Aorta (tissue), 5 donors: Measurements from ENCODE around the gene TOP2B. TPM values are rescaled to one million over a fixed set of nuclear protein-coding genes. Genes with fewer than 3 reads are reported as not detected.

Experiments
- ATAC-seq: fragments of 200-7000 bp; cut with Tn5 transposase; one replicate; pipeline ENCODE4 v1.9.1; 2022; ENCODE audit warnings: moderate library complexity; ENCODE audit not compliant: low FRiP score
- DNase-seq, 2 donors: peaks; one replicate each; pipeline ENCODE4 v3.0.0-alpha.2; 2020
- H3K27ac ChIP-seq, 2 donors: one replicate each; pipeline ENCODE4 v1.5.1; 2013; ENCODE audit warnings: low read length in 2 of 2, mild to moderate bottlenecking in 2 of 2, moderate library complexity in 2 of 2, control low read depth in 1 of 2, inconsistent platforms in 1 of 2, low read depth in 1 of 2
- H3K27me3 ChIP-seq, 2 donors: one replicate each; pipeline ENCODE4 v1.6.1; 2013; ENCODE audit warnings: control low read depth in 1 of 2, low read length in 1 of 2, mild to moderate bottlenecking in 1 of 2, moderate library complexity in 1 of 2; ENCODE audit not compliant: insufficient read depth in 2 of 2, control insufficient read depth in 1 of 2
- H3K36me3 ChIP-seq, 2 donors: one replicate each; pipeline ENCODE4 v1.6.1; 2013; ENCODE audit warnings: control low read depth in 1 of 2, low read length in 1 of 2, mild to moderate bottlenecking in 1 of 2; ENCODE audit not compliant: insufficient read depth in 2 of 2, control insufficient read depth in 1 of 2
- H3K4me1 ChIP-seq, 2 donors: one replicate each; pipeline ENCODE4 v1.6.1; 2013; ENCODE audit warnings: low read length in 2 of 2, control low read depth in 1 of 2, mild to moderate bottlenecking in 1 of 2, moderate library complexity in 1 of 2; ENCODE audit not compliant: insufficient read depth in 2 of 2, control insufficient read depth in 1 of 2
- H3K4me3 ChIP-seq, 2 donors: one replicate each; pipeline ENCODE4 v1.5.1; 2013; ENCODE audit warnings: low read length in 2 of 2, control low read depth in 1 of 2, mild to moderate bottlenecking in 1 of 2
- H3K9me3 ChIP-seq: one replicate; pipeline ENCODE4 v1.6.1; 2013; ENCODE audit warnings: mild to moderate bottlenecking, low read length; ENCODE audit not compliant: control insufficient read depth
- WGBS, 2 donors: extraction: QIAGEN DNeasy Blood & Tissue Kit; methylation state at CpG; one replicate each; pipeline ENCODE4 v1.1.7; 2013; 5-methylcytosine and 5-hydroxymethylcytosine counted together
- intact Hi-C, 2 donors: fragments of 100-400 bp; cut with DNase I; formaldehyde crosslinking; loops; one replicate each; pipeline versions ENCODE4 v1.14.2 to v1.15.0; 2022
- polyA plus RNA-seq, 2 donors: library from polyadenylated mRNA; stranded (reverse); fragments of 200-250 nt; gene quantifications; one replicate each; pipeline ENCODE4 v1.2.3, GENCODE V29; 2013
- total RNA-seq, 2 donors: library from RNA; stranded (reverse); fragmentation: NEBNext Ultra II Directional; extraction: Animal tissue kit (Norgen Biotek cat#: 25700); gene quantifications; one replicate each; pipeline ENCODE4 v1.2.1, GENCODE V29; 2021
- donor health status: healthy with polysubstance abuse.
- donor health status: Bipolar disorder and iron deficiency.
- donor health status: DM: no; HTN: no; CAD: no.
- donor health status: DM: no; HTN: no; CAD: no.
- donor health status: DM: yes; HTN: yes; CAD: no.

The TOP2B gene
- total and polyA plus RNA-seq, 4 donors, result 28.8 to 98.3 (median 71.1) TPM

DNA sequence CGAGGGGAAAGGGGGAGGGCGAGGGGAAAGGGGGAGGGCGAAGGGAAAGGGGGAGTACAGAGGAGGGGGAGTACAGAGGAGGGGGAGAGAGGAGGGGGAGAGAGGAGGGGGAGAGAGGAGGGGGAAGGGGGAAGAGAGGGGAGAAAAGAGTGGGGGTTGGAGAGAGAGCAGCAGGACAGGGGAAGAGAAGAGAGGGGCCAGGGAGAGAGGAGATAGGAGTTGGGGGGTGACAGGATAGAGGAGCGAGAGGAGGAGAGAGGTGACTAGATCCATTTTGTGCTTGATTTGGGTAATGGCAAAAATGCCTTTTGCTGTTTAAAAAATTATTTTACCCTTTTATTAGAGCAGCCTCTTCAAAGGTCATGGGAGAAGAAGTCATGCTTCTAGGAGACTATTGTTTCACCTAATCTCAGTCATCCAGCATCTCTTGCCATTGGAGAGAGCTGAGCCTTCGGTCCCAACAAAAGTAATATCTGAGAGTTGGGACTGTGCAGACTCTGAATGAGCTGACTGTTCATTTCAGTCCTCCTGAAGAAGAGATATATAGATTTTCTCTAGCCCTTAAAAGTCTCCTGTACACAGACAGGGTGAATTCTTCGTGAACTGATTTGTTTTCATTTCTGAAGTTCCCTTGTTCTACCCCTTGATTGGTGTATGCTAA is 15.1 kb upstream of the TOP2B start:
- no peak for ATAC-seq

DNA sequence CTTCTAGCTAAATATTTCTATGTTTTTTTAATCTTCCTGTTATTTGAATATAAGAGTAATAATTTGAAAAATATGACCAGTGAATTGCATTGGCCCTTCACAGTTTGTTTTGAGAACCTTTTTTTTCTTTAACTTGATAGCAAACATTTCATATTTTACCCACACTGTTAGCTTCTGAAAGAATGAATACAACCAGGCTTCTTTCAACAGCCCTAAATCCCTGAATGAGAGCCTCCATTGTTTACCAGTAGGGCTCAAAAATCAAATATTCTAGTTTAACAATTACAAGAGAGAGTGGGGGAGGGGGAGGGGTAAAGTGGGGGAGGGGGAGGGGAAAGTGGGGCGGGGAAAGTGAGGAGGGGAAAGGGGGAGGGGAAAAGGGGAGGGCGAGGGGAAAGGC is 14.5 kb upstream of the TOP2B start:
- Histone ChIP-seq H3K4me1 (no peaks in the 10 kb centered on the region), H3K4me3 (no peak overlapping the region), H3K36me3 (no peaks in the 10 kb centered on the region), H3K9me3 (no peaks in the 10 kb centered on the region), H3K27me3 (no peaks in the 10 kb centered on the region), H3K27ac (no peak overlapping the region)
- ATAC-seq, result no peak
- WGBS, 2 donors, result 67 to 87% methylated on average over 2 of the region's 2 CpGs
- DNase-seq, result no peak
- intact Hi-C loops, result loop anchor here in 1 of 2 donors (10.0 kb wide), 1 partner anchor 76 kb away; no protein-coding TSS in a partner anchor

More for the DNA sequence above, 15.1 kb upstream of the TOP2B start:
- Histone ChIP-seq H3K4me1 (no peaks in the 10 kb centered on the region), H3K36me3 (no peaks in the 10 kb centered on the region), H3K4me3 (no peak overlapping the region), H3K27me3 (no peaks in the 10 kb centered on the region), H3K27ac (no peak overlapping the region), H3K9me3 (no peaks in the 10 kb centered on the region)
- WGBS, 2 donors, result 94 to 95% methylated on average over 4 to 6 of the region's 6 CpGs
- no peak for DNase-seq
- intact Hi-C loops, result loop anchor here in 1 of 2 donors (10.0 kb wide), 1 partner anchor 75 kb away; no protein-coding TSS in a partner anchor

DNA sequence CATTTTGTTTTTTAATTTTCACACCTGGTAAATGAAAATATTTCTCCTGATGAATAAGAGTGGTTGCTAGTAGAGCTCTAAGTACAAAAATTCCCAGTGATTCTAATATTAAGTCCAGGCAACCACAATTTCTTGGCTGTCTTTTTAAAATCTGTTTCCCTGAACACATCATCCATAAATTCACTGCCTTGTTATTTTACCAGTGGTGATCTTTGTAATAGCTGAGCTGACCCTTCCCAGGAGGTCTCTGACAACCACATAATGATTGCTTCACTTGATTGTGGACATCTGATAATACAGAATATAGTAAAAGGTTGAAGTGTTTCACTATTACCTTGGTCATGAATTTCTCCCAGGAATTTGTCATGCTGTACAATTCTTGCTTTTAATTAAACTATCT is 13.9 kb upstream of the TOP2B start:
- Histone ChIP-seq H3K4me3 (no peak overlapping the region), H3K4me1 (no peaks in the 10 kb centered on the region), H3K27me3 (no peaks in the 10 kb centered on the region), H3K27ac (no peak overlapping the region), H3K36me3 (no peaks in the 10 kb centered on the region), H3K9me3 (no peaks in the 10 kb centered on the region)
- ATAC-seq (no peak), DNase-seq (no peak)
- intact Hi-C loops, result loop anchor here in 1 of 2 donors (10.0 kb wide), 1 partner anchor 76 kb away; no protein-coding TSS in a partner anchor

DNA sequence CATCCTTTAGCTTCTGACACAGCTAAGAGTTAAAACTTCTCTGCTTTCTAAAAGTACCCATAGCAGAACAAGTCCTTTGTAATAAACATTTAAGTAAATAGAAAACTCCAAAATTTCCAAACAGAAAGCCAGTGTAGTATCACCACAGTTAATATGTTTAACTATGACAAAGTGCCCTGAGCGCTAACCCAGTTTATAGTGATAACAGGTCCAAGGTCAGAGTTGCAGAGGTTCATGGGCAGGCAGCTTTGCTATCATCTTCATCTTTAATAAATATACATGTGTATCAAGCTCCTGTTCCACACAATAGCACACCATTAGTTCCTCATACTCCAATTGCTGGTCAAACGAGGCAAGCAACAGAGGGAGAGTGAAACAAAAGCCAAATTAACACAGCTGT is 12.4 kb upstream of the TOP2B start:
- DNase-seq (no peak), ATAC-seq (no peak)
- Histone ChIP-seq H3K4me3 (no peak overlapping the region), H3K27ac (no peak overlapping the region), H3K36me3 (no peaks in the 10 kb centered on the region), H3K9me3 (no peaks in the 10 kb centered on the region), H3K27me3 (no peaks in the 10 kb centered on the region), H3K4me1 (no peaks in the 10 kb centered on the region)
- WGBS, 2 donors, result 89 to 95% methylated on average over 2 of the region's 2 CpGs
- intact Hi-C loops, result loop anchor here in 1 of 2 donors (10.0 kb wide), 1 partner anchor 78 kb away; no protein-coding TSS in a partner anchor

DNA sequence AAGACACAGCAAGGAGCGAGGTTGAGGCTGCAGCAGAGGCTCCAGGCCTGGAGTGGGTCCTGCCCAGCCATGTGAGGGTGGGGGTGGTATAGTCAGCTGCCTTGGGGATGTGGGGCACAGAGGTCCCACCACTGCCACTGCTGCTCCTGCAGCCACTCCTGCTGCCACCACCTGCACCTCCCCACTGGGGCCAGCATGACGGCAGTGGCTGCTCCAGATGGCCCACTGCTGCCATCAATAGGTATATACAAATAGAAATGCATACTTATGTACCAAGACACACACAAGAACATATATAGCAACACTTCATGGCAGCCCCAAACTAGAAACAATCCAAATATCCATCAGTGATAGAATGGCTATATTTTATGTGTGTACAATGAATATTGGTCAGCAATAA is 10.0 kb upstream of the TOP2B start:
- intact Hi-C loops, result loop anchor here in 1 of 2 donors (10.0 kb wide), 1 partner anchor 80 kb away; no protein-coding TSS in a partner anchor
- ATAC-seq, result no peak
- H3K9me3 ChIP-seq, result no peaks in the 10 kb centered on the region
- no peaks in the 10 kb centered on the region for H3K4me1 ChIP-seq
- 90 to 96% methylated on average over 2 of the region's 2 CpGs for WGBS, 2 donors
- no peak overlapping the region for H3K27ac ChIP-seq
- DNase-seq, result no peak
- H3K4me3 ChIP-seq, result no peak overlapping the region
- no peaks in the 10 kb centered on the region for H3K36me3 ChIP-seq
- no peaks in the 10 kb centered on the region for H3K27me3 ChIP-seq

DNA sequence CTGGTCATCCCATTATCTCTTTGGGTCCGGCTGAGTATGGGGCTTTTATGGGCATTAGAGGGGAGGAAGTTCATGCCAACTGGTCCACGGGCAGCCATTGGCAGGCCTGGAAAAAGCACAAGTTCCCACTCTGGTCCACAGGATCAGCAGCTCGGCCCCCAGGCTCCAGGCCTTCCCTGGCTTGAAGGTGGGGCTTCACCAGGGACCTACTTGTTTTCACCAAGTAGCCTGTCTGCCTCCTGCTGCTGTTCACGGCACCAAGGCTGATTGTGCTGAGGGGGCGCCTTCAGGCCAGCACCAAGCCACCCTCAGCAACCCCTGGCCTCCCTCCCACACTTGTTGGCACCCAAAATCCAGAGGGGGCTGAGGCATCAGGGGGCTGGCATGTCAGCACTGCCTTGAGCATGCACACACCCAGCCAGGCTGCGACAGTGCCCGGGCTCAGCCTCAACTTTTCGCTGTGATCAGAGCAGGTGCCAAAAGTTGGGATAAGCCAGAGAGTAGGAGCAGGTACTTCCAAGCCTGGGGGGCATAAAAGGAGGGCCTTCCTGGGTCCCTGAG is 9.1 kb upstream of the TOP2B start:
- 96 to 97% methylated on average over 8 of the region's 8 CpGs for WGBS, 2 donors
- no peak overlapping the region for H3K4me3 ChIP-seq
- H3K27ac ChIP-seq, result no peak overlapping the region
- no peaks in the 10 kb centered on the region for H3K4me1 ChIP-seq
- ATAC-seq (no peak), DNase-seq (no peak)
- no peaks in the 10 kb centered on the region for H3K36me3 ChIP-seq
- no peaks in the 10 kb centered on the region for H3K27me3 ChIP-seq
- H3K9me3 ChIP-seq, result no peaks in the 10 kb centered on the region
- intact Hi-C loops, result loop anchor here in 1 of 2 donors (10.0 kb wide), 1 partner anchor 81 kb away; no protein-coding TSS in a partner anchor

DNA sequence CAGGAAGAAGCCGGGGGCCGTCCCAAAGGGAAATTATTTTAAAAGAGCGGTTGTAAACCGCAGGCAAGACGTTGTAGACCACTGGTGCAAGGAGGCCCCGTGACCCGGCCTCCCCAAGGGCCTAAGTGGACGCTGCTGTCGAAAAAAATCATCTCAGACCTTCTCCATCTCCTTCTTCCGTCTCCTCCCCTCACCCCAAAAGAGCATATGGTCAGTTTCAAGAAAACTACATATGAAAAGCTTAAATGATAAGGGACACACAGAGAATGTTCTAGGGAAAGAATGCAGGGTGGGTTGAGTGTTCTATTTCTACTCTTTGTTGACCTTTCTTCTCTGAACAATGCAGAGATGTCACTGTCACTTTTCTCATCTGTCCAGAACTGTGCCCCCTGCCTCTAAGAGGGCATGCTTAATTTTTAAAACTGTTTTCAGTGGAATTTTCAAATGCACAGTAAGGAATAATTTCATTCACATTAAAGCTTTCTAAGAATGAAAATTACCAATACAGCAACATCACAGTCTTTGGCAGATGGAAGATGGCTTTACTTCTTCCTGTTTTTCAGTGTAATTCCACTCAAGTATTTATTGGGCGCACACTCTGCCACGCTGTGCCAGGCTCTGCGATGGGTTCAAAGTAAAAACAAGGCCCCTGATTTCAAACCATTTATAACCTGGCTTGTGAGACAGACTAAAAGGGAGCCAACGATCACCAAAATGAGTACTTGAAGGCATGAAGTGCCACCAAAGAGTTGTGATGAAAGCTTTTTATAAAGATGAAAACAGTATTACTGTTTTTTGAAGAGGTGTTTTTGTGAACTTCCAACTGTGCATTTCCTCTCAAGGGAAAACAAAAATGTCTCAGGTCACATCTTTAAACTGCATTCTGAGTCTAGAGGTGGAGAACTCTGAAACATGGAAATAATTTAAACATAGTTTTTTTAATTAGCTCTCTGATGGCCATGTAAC is 891 bp upstream of the TOP2B start:
- DNase-seq (peak in 1 of 2 donors; percentile 49), ATAC-seq (no peak)
- no peaks in the 10 kb centered on the region for H3K36me3 ChIP-seq
- peak overlapping the region; percentile 41 to 60 for H3K27ac ChIP-seq
- no peaks in the 10 kb centered on the region for H3K27me3 ChIP-seq
- H3K4me3 ChIP-seq, result peak overlapping the region; percentile 56 to 65
- intact Hi-C loops, result no loop called here
- H3K9me3 ChIP-seq, result no peaks in the 10 kb centered on the region
- no peaks in the 10 kb centered on the region for H3K4me1 ChIP-seq
- 2 to 5% methylated on average over 14 of the region's 14 CpGs for WGBS, 2 donors
